H9 (cell line): ENCODE results near the gene TBCB. TPM values are rescaled to one million over a fixed set of nuclear protein-coding genes. Genes with fewer than 3 reads are reported as not detected.
A peak's percentile ranks its signal among the peaks of the same experiment; 100 is the strongest.

Experiments
- DNase-seq: peaks from one replicate; pipeline ENCODE4 v3.0.0-alpha.2; 2017
- H2AFZ ChIP-seq: one replicate; pipeline ENCODE4 v1.6.1; 2013; ENCODE audit warnings: mild to moderate bottlenecking, low read length, control low read depth, moderate library complexity
- H2AK5ac ChIP-seq: 2 replicates; pipeline ENCODE4 v1.6.1; 2013; ENCODE audit warnings: low read length, control low read depth, mixed read lengths; ENCODE audit not compliant: insufficient read length
- H2BK120ac ChIP-seq: one replicate; pipeline ENCODE4 v1.6.1; 2013; ENCODE audit warnings: low read depth, mild to moderate bottlenecking, low read length, control low read depth, inconsistent platforms; ENCODE audit not compliant: poor library complexity, severe bottlenecking
- H2BK12ac ChIP-seq: 2 replicates; pipeline ENCODE4 v1.6.1; 2013; ENCODE audit warnings: low read length, control low read depth, mixed read lengths, low read depth; ENCODE audit not compliant: insufficient read length
- H2BK15ac ChIP-seq: 2 replicates; pipeline ENCODE4 v1.6.1; 2013; ENCODE audit warnings: low read depth, low read length, control low read depth
- H2BK20ac ChIP-seq: one replicate; pipeline ENCODE4 v1.6.1; 2013; ENCODE audit warnings: low read depth, mild to moderate bottlenecking, low read length, control low read depth, inconsistent platforms; ENCODE audit not compliant: poor library complexity, severe bottlenecking
- H2BK5ac ChIP-seq: 2 replicates; pipeline ENCODE4 v1.6.1; 2013; ENCODE audit warnings: low read length, control low read depth, mixed read lengths; ENCODE audit not compliant: insufficient read length
- H3K14ac ChIP-seq: 2 replicates; pipeline ENCODE4 v1.6.1; 2013; ENCODE audit warnings: low read length, control low read depth; ENCODE audit not compliant: insufficient read depth
- H3K18ac ChIP-seq: 2 replicates; pipeline ENCODE4 v1.6.1; 2013; ENCODE audit warnings: low read depth, mild to moderate bottlenecking, mixed read lengths, low read length, control low read depth; ENCODE audit not compliant: insufficient read length
- H3K23ac ChIP-seq: 2 replicates; pipeline ENCODE4 v1.6.1; 2013; ENCODE audit warnings: low read length, control low read depth, mixed read lengths, low read depth; ENCODE audit not compliant: insufficient read length
- H3K23me2 ChIP-seq: 2 replicates; pipeline ENCODE4 v1.6.1; 2013; ENCODE audit warnings: low read depth, mild to moderate bottlenecking, mixed read lengths, low read length, control low read depth; ENCODE audit not compliant: insufficient read length, poor library complexity, severe bottlenecking
- H3K27ac ChIP-seq: 2 replicates; pipeline ENCODE4 v1.5.1; 2013; ENCODE audit warnings: low read length, control low read depth, mixed read lengths, low read depth; ENCODE audit not compliant: insufficient read length
- H3K27me3 ChIP-seq: 2 replicates; pipeline ENCODE4 v1.6.1; 2013; ENCODE audit warnings: low read length, control low read depth, inconsistent platforms; ENCODE audit not compliant: insufficient read depth
- H3K4ac ChIP-seq: 2 replicates; pipeline ENCODE4 v1.6.1; 2013; ENCODE audit warnings: low read depth, mild to moderate bottlenecking, control low read depth, inconsistent platforms, low read length, moderate library complexity
- H3K4me1 ChIP-seq: 2 replicates; pipeline ENCODE4 v1.6.1; 2013; ENCODE audit warnings: low read length, control low read depth, inconsistent platforms; ENCODE audit not compliant: insufficient read depth
- H3K4me2 ChIP-seq: 2 replicates; pipeline ENCODE4 v1.6.1; 2013; ENCODE audit warnings: low read length, control low read depth, mixed read lengths; ENCODE audit not compliant: insufficient read length, insufficient read depth
- H3K56ac ChIP-seq: 2 replicates; pipeline ENCODE4 v1.6.1; 2013; ENCODE audit warnings: low read depth, mild to moderate bottlenecking, mixed read lengths, low read length, control low read depth; ENCODE audit not compliant: insufficient read length
- H3K79me1 ChIP-seq: 2 replicates; pipeline ENCODE4 v1.6.1; 2013; ENCODE audit warnings: low read depth, mild to moderate bottlenecking, moderate library complexity, low read length, control low read depth, inconsistent platforms; ENCODE audit not compliant: insufficient read depth, poor library complexity, severe bottlenecking
- H3K79me2 ChIP-seq: 2 replicates; pipeline ENCODE4 v1.6.1; 2013; ENCODE audit warnings: low read length, control low read depth, inconsistent platforms; ENCODE audit not compliant: insufficient read depth
- H3K9ac ChIP-seq: 2 replicates; pipeline ENCODE4 v1.6.1; 2013; ENCODE audit warnings: low read length, control low read depth, mixed read lengths; ENCODE audit not compliant: insufficient read length; ENCODE audit errors: extremely low read depth
- H3K9me3 ChIP-seq: one replicate; pipeline ENCODE4 v1.6.1; 2013; ENCODE audit warnings: low read depth, low read length, inconsistent platforms; ENCODE audit not compliant: control insufficient read depth
- H3T11ph ChIP-seq: one replicate; pipeline ENCODE4 v1.6.1; 2013; ENCODE audit warnings: mild to moderate bottlenecking, low read length, control low read depth, inconsistent platforms
- H4K20me1 ChIP-seq: one replicate; pipeline ENCODE4 v1.6.1; 2013; ENCODE audit not compliant: control insufficient read depth, insufficient read length, insufficient read depth
- H4K5ac ChIP-seq: 2 replicates; pipeline ENCODE4 v1.6.1; 2013; ENCODE audit warnings: low read depth, mild to moderate bottlenecking, mixed read lengths, low read length, control low read depth; ENCODE audit not compliant: insufficient read length
- H4K8ac ChIP-seq: replicated peaks from 2 replicates; pipeline ENCODE4 v1.6.1; 2013; ENCODE audit warnings: low read length, control low read depth, mixed read lengths, low read depth; ENCODE audit not compliant: insufficient read length
- H4K91ac ChIP-seq: 2 replicates; pipeline ENCODE4 v1.6.1; 2013; ENCODE audit warnings: low read depth, mild to moderate bottlenecking, moderate library complexity, mixed read lengths, low read length, control low read depth; ENCODE audit not compliant: insufficient read length
- H3K27ac Mint-ChIP-seq, 3 experiments: 2 replicates in 2 of 3; 3 replicates in 1 of 3; pipeline ENCODE4 v1.8.0; 2020 to 2021; ENCODE audit warnings: mixed read lengths in 3 of 3, mild to moderate bottlenecking in 1 of 3, moderate library complexity in 1 of 3
- H3K27me3 Mint-ChIP-seq: 2 replicates; pipeline ENCODE4 v1.8.0; 2021; ENCODE audit warnings: low read depth, mild to moderate bottlenecking, moderate library complexity, mixed read lengths
- H3K36me3 Mint-ChIP-seq, 3 experiments: 2 replicates in 2 of 3; 3 replicates in 1 of 3; pipeline ENCODE4 v1.8.0; 2020 to 2021; ENCODE audit warnings: low read depth in 3 of 3, mixed read lengths in 3 of 3; ENCODE audit not compliant: insufficient read depth in 1 of 3
- H3K4me1 Mint-ChIP-seq, 2 experiments: 2 replicates each; pipeline ENCODE4 v1.8.0; 2020; ENCODE audit warnings: mixed read lengths in 2 of 2
- H3K4me3 Mint-ChIP-seq, 2 experiments: 2 replicates in 1 of 2; 3 replicates in 1 of 2; pipeline ENCODE4 v1.8.0; 2020 to 2021; ENCODE audit warnings: mild to moderate bottlenecking in 2 of 2, mixed read lengths in 2 of 2, moderate library complexity in 1 of 2
- H3K9me3 Mint-ChIP-seq, 2 experiments: 2 replicates in 1 of 2; 3 replicates in 1 of 2; pipeline ENCODE4 v1.8.0; 2020; ENCODE audit warnings: mild to moderate bottlenecking in 2 of 2, mixed read lengths in 2 of 2, moderate library complexity in 1 of 2
- CTCF ChIP-seq: fragments of 200-600 bp; sonication (generic); conservative IDR thresholded peaks from 3 replicates; pipeline ENCODE4 v1.8.0; 2021; ENCODE audit warnings: antibody characterized with exemption, mild to moderate bottlenecking
- WGBS: extraction: QIAGEN DNeasy Blood & Tissue Kit; methylation state at CpG from one replicate; pipeline ENCODE4 v1.1.7; 2013; ENCODE audit warnings: missing lambda C conversion rate, low lambda C conversion rate, mixed read lengths; ENCODE audit not compliant: insufficient read length; ENCODE audit errors: extremely low coverage; 5-methylcytosine and 5-hydroxymethylcytosine counted together
- total RNA-seq: library from RNA; stranded (reverse); gene quantifications from 2 replicates; pipeline ENCODE4 v1.2.1, GENCODE V29; 2021

The TBCB gene
- total RNA-seq, 1 experiment from 2014 or later, result 216 TPM

- no peaks in the 10 kb centered on the region for H3K4me1 ChIP-seq
- H3K18ac ChIP-seq, result no peak overlapping the region
- no peak overlapping the region for H2BK20ac ChIP-seq
- H3K4me2 ChIP-seq, result no peak overlapping the region
- no peak overlapping the region for H4K5ac ChIP-seq
- WGBS, result no CpG with 5 or more reads among the region's 9 CpGs
- no peak overlapping the region for H3T11ph ChIP-seq
- H2BK120ac ChIP-seq, result no peak overlapping the region
- DNase-seq, result no peak
- Mint-ChIP-seq H3K36me3 (peaks cover 38 to 55% (median 53%) of the 10 kb centered on the region in 3 experiments; a peak in 6 of 7 replicates), H3K27me3 (no peaks in the 10 kb centered on the region; the same call in 1 of the 2 replicates), H3K4me3 (peak overlapping the region in 1 of 2 experiments; percentile 51; a peak in 2 of 5 replicates), H3K27ac (0 out of 7 replicates have a peak overlapping the region, but pooled peaks of 1 of the 3 experiments have one; percentile 77), H3K9me3 (no peaks in the 10 kb centered on the region; a peak in 1 of 5 replicates), H3K4me1 (peaks cover 9 to 12% of the 10 kb centered on the region in 2 experiments)
- no peaks in the 10 kb centered on the region for H3K9me3 ChIP-seq
- H4K91ac ChIP-seq, result no peak overlapping the region
- H4K8ac ChIP-seq, result no peak overlapping the region
- no peak overlapping the region for H3K4ac ChIP-seq
- no peaks in the 10 kb centered on the region for H3K79me2 ChIP-seq
- no peak overlapping the region for H2BK5ac ChIP-seq
- H3K79me1 ChIP-seq, result no peaks in the 10 kb centered on the region
- no peaks in the 10 kb centered on the region for H4K20me1 ChIP-seq
- H2BK15ac ChIP-seq, result no peak overlapping the region
- H3K27me3 ChIP-seq, result no peaks in the 10 kb centered on the region
- no peak overlapping the region for H3K14ac ChIP-seq
- TF ChIP-seq CTCF, result no peak
- H3K56ac ChIP-seq, result no peak overlapping the region
- H2AK5ac ChIP-seq, result no peak overlapping the region
- no peak overlapping the region for H2BK12ac ChIP-seq
- no peak overlapping the region for H3K27ac ChIP-seq
- no peak overlapping the region for H3K23ac ChIP-seq
- H3K23me2 ChIP-seq, result peaks cover 4% of the 10 kb centered on the region
- no peak overlapping the region for H2AFZ ChIP-seq
- no peak overlapping the region for H3K9ac ChIP-seq
Measured at GRCh38 chr19:36142496-36142895, 27.2 kb downstream of the TBCB start.
